ELF-1 (cell line): ENCODE data around the gene SHANK3.
A peak's percentile ranks its signal among the peaks of the same experiment; 100 is the strongest.
"Not testable (repeated sequence)": the region's sequence is repeated elsewhere in the genome, so short reads cannot be mapped to it uniquely, and the experiment has no call there.

Source experiments
- DNase-seq: peaks from one replicate; pipeline ENCODE4 v3.0.0-alpha.2; 2016; ENCODE audit warnings: low read depth, low spot score

The SHANK3 gene

DNA sequence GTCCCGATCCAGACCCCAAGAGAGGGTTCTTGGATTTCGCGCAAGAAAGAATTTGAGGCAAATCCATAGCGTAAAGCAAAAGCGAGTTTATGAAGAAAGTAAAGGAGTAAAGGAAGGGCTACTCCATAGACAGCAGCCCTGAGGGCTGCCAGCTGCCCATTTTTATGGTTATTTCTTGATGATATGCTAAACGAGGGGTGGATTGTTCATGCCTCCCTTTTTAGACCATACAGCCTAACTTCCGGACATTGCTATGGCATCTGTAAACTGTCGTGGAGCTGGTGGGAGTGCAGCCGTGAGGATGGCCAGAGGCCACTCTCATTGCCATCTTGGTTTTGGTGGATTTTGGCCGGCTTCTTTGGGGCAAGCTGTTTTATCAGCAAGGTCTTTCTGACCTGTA, 19.4 kb upstream of the SHANK3 start:
- no peak for DNase-seq

GRCh38 chr22:50654664-50655063, 18.0 kb upstream of the SHANK3 start:
- not testable (repeated sequence) for DNase-seq

DNA sequence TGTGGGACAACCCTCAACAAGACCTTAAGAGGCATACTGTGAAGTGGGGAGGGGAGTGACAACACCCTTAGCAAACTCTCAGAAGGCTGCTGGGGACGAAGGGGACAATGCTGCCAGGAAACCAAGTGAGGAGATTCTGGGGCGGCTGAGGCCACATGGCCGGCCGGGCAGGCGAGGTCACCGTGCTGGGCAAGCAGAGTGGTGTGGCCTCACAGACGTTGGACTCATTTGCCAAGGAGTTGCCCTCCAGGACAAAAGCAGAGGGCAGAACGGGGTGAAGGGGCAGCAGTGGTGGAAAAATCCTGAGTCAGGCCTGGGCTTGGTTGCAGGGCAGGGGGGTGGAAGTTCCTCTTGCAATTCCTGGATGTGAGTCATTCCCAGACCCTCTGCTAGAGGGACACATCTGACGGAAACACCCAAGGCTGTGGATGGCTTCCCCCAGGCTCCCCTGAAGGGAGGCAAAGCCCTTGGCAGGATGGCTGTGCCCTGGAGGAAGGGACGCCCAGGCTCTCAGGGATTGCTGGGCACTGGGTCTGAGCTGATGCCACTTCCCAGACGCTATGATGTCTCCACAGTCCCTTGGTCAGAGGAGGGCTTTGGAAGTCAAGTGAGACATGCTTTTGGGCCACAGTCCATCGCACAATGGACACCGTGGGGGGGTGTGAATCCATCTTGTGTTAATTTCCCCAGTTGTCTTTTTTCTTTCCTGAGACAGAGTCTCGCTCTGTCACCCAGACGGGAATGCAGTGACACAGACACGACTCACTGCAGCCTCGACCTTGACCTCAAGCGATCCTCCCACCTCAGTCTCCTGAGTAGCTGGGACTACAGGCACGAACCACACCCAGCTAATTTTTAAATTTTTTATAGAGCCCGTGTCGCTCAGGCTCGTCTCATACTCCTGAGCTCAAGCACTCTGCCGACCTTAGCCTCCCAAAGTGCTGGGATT, 16.2 kb upstream of the SHANK3 start:
- DNase-seq, result peak; percentile 34

DNA sequence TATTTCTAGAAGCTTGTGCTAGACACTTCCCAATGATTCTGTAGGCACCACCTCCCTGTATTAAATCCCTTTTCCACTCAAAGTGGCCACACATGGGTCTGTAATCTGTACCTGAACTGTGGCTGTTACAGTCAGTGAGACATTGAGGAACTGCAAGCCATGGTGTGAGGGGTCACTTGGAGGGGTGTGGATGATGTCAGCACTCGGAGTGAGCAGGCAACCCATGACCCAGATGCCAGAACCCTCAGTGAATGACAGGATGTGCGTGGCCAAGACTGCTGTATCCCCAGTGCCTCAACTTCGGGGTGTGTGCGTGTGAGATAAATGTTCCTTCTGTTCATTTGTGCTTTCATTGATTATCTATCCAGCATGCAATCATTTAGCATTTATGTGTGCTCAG, 14.7 kb upstream of the SHANK3 start:
- DNase-seq, result no peak

DNA sequence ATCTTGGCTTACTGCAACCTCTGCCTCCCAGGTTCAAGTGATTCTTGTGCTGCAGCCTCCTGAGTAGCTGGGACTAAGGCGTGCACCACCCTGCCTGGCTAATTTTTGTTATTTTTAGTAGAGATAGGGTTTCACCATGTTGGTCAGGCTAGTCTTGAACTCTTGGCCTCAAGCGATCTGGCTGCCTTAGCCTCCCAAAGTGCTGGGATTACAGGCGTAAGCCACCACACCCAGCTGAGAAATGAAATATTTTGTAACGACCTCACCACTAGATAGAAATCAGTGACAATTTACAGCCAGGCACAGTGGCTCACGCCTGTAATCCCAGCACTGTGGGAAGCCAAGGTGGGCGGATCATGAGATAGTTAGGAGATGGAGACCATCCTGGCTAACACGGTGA, 12.9 kb upstream of the SHANK3 start:
- DNase-seq, result not testable (repeated sequence)

DNA sequence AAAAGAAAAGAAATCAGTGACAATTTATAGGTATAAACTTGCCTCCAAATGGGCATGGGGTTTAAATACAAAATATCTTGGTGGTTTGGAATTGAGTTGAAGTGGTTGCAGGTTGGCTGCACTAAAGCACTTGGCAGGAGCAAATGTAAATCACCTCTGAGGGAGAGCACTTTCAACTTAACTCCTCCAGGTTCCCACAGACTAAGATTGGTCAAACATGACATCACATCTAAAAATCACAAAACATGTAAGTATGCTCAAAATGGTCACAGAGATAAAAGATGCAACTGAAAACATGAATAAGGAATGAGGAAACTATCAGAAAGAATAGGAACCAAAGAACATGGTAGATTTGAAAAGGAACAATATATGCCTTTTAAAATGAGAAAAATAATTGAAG, 12.3 kb upstream of the SHANK3 start:
- no peak for DNase-seq

- no peak for DNase-seq
Observed at GRCh38 chr22:50665212-50665611, 7.4 kb upstream of the SHANK3 start.

- no peak for DNase-seq
Observed at GRCh38 chr22:50665738-50666137, 6.9 kb upstream of the SHANK3 start.

- DNase-seq, result no peak
Observed at GRCh38 chr22:50670513-50670912, 2.1 kb upstream of the SHANK3 start.

- DNase-seq, result no peak
Observed at GRCh38 chr22:50670914-50671538, 1.6 kb upstream of the SHANK3 start.

GRCh38 chr22:50671641-50672040, 982 bp upstream of the SHANK3 start:
- no peak for DNase-seq

GRCh38 chr22:50672041-50672440, 582 bp upstream of the SHANK3 start:
- DNase-seq, result no peak

DNA sequence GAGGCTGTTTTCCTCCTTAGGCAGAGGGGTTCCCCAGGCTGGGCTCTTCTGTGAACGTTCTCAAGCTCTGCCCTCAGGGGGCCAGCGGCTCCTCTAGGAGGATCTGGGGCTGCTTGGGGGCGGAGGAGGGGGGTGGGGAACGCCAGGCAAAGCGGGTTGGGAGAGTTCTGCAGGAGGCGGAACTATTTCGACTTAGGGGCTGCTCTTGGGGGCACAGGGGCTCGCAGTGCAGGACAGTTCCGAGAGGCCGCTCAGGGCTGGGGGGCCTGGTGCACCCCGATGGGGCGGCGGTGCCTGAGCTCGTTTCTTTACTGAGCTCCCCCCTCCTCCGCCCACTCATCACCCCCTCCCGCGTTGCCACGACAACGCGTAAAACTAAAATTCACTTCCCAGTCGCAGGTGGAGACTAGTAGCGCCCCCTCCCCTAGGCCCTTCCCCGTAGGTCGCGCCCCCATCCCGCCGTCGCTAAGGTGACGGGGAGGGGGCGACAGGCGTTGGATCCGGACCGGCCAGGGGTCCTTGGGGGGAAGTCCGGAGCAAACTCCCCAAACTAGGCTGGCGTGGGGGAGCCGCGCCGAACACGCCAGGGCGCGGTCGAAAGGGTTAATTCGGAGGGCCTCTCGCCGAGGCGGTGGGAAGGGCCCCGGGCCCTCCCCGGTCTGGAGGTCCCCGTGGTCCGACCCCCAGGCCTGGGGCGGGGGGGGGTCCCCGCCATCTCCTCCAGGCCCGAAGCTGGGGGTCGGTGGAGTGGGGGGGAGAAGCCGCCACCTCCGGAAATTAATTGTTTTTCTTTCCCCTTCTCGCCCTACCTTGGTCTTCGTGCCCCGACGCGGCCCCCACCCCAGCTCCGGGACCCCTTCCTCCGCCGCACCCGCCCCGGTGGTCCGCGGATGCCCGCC, 857 bp downstream of the SHANK3 start:
- DNase-seq, result no peak

DNA sequence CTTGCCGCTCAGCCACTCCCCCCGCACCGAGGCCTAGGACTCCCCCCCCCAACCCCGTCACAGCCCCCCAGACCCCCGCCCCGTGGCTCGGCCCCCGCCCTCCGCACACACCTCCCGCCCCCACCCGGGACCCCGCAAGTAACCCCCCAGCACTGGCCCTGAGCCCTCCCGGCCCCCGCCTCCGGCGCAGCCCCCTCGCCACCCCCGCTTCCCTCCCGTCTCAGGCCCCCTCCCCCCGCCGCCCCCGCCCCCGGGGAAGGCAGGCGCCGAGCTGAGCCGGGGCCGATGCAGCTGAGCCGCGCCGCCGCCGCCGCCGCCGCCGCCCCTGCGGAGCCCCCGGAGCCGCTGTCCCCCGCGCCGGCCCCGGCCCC, 1.5 kb downstream of the SHANK3 start:
- DNase-seq, result no peak

DNA sequence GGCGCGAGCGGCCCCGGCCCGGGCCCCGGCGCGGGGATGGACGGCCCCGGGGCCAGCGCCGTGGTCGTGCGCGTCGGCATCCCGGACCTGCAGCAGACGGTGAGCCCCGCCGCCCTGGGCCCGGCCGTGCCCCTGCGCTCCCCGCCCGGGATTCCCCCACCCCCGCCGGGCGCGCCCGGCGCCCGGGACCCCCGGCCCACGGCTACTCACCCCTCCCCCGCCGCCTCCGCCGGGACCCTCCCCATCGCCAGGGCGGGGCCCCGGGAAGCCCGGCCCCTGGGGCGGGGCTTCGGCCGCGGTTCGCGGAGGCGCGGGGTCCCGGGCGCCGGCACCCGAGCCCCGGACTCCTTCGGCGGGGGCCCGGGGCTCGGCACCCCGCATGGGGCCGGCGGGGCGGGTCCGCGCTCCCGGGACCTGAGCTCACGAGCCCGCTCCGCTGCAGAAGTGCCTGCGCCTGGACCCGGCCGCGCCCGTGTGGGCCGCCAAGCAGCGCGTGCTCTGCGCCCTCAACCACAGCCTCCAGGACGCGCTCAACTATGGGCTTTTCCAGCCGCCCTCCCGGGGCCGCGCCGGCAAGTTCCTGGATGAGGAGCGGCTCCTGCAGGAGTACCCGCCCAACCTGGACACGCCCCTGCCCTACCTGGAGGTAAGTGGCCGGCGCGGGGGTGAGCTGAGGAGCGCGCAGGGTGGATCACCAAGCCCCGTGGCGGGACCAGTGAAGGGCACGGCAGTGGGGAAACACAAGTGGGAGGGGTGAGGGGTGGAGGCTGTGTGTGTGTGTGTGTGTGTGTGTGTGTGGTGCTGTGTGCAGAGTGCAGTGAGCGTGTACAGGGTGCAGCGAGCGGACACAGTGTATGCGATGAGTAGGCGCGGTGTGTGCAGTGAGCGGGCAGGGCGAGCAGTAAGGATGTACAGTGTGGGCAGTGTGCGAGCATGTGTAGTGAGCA, 2.3 kb downstream of the SHANK3 start:
- peak; percentile 84 for DNase-seq

GRCh38 chr22:50675553-50676179, 3.0 kb downstream of the SHANK3 start:
- no peak for DNase-seq

DNA sequence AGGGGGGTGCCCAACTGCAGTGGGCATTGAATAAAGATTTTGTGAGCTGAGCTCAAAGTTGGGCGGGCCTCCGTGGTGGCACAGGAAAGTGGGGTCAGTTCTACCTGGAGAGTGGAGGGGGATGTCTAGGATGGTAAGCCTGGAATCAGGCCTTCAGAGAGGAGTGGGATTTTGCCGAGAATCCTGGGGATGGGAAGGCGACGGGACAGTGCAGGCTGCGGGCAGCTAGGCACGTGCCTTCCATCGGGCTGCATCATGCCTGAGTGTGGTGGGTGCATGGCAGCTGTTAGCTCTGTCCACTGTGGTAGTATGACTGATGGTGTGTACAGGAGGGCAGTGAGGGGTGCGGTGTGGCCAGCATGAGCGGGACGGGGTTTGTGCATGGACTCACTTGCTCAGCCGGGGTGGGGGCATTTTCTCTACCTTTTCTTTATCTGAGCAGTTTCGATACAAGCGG, 3.6 kb downstream of the SHANK3 start:
- no peak for DNase-seq

DNA sequence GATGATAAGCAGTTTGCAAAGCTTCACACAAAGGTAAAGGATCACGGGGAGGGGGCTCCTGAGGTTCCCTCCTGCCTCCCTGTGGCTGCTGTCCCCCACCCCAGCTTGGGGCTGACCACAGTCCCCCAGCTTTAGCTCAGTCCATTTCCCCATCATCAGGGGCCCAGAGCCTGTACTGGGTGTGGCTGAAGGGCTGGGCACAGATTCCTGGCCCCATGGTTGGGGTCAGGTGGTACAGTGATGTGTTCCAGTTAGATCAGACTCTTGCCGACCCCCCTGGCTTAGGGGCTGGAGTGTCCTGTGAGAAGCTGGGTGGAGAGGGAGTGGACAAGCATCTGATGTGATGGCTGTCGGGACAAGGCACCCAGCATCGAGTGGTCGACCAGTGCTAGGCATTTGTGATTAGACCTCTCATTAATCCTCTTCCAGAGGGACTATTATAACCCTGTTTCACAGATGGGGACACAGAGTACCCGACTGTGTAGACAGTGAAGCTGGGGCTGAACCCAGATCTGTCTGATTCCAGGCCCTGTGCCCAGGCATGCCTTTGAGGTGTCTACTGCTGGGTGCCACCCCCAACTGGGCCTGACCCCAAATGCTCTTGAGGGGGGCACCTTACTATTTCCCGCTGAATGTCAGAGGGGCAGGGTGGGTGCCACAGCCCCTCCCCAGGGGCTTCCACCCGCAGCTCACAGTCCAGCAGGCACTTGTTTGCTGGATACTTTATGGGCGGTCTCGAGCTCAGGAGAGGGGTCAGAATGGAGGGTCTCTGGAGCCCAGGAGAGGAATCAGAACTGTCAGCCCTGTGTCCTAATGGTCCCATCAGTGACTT, 4.3 kb downstream of the SHANK3 start:
- no peak for DNase-seq

DNA sequence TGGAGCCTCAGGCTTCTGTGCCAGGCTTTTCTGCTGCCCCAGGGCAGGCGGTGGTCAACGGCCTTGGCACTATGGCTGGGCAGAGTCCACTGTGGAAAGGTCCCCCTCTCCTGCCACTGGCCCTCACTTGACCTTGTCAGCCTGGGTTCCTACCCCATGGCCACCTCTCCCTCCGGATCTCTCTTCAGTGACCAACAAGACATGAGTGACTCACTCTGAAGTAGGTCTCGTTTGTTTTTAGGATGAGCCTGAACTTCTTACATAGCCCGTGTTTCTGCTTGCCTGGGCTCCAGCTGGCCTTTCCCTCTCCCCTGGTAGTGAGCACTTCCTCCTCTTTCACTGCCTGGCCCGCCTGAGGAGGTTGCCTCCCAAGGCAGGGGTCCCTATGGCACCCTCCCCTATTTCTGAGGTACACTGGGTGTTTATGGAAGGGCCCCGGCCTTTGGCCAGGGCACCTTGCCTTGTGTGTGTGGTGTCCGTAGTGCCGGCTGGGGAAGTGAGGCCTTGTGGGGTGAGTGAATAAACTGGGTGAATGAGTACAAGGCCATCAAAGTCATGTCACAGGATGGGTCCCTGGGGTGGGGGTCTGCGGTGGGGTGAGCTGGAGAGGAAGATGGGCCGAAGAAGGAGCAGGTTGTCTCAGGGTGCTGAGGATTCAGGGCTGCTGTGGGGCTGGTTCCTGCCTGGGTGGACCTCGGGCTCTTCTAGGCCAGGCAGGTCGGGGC, 5.0 kb downstream of the SHANK3 start:
- no peak for DNase-seq
